KOPT-K1 (cell line): ENCODE measurements around the gene KCNJ6.

Experiments
- H3K27ac ChIP-seq: fragments of 200-600 bp; sonication (generic); 2 replicates; pipeline ENCODE4 v1.5.1; 2016; ENCODE audit warnings: antibody characterized with exemption, mild to moderate bottlenecking, low read depth, low read length; ENCODE audit not compliant: poor library complexity, severe bottlenecking
- H3K36me3 ChIP-seq: fragments of 200-600 bp; sonication (generic); 2 replicates; pipeline ENCODE4 v1.5.1; 2017; ENCODE audit warnings: antibody characterized with exemption, mild to moderate bottlenecking, low read length, moderate library complexity; ENCODE audit not compliant: insufficient read depth
- H3K9me3 ChIP-seq: fragments of 200-600 bp; sonication (generic); 2 replicates; pipeline ENCODE4 v1.5.1; 2017; ENCODE audit warnings: antibody characterized with exemption, low read length, mild to moderate bottlenecking; ENCODE audit not compliant: insufficient read depth, poor library complexity, severe bottlenecking

KCNJ6 gene

DNA sequence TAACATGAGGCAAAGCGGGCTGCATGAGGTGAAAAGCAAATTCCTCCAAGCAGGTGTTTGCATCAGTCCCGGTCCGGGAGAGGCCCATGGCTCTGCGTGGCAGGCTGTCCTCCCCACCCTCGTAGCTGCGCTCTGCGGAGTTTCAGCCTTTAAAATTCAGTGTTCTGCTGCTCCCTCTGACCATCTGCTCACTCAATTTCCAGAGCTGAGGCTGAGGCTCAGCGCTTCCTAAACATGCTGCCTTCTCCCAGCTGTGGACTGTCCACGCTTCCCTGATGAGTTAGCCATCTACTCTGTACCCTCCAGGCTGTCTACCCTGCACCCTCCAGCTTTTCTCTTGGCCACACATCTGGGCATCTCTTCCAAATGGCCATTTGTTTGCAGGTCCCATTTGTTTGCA, 87.7 kb downstream of the KCNJ6 start:
- no peak overlapping the region for H3K27ac ChIP-seq
- no peaks in the 10 kb centered on the region for H3K36me3 ChIP-seq
- no peaks in the 10 kb centered on the region for H3K9me3 ChIP-seq

DNA sequence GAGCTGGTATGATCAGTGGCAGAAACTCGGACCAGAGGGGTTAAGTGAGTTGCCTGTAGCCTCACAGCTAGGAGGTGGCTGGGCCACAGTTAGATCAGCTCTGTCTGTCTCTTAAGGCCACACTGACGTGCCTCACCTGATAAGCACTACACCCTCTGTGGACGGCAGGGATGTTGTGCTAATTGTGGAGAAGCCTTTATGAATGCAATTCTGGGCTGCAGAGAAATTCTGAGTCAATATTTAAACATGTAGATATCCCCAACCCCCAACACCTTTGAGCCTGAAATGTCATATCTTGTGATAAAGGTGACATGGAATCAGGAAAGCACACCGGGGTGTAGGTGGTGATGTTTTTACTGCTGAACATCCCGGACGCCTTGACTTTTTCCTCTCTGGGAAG, 88.3 kb downstream of the KCNJ6 start:
- no peaks in the 10 kb centered on the region for H3K9me3 ChIP-seq
- no peak overlapping the region for H3K27ac ChIP-seq
- no peaks in the 10 kb centered on the region for H3K36me3 ChIP-seq

DNA sequence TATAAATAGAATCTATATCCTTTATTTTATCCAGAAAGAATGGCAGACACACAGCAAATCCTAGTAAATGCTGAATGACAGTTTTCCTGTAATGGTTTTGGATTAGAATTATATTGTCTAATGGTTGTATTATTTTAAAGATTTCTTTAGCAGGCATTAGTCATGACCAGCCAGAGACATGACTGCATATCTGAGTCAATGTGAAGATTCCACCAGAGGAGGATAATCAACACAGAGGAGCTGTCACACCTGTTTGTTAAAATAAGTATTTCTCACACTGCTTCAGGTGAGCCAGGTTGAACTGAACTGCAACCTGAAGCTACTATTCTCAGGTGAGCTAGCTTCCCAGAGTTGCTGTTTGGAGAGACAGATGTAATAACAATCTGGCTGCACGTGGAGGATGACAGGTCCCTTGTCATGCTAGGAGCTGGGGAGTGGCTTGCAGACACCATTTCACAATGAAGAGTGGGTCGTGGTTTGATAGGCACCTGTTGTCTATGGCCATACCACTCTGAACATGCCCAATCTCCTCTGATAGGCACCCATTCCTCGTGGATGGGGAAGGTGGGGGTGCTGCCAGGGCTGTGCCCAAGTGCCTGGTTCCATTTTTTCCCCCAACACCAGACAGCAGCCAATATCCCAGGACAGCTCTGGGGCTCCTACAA, 94.3 kb downstream of the KCNJ6 start:
- Histone ChIP-seq H3K27ac (no peak overlapping the region), H3K36me3 (no peaks in the 10 kb centered on the region), H3K9me3 (no peaks in the 10 kb centered on the region)

DNA sequence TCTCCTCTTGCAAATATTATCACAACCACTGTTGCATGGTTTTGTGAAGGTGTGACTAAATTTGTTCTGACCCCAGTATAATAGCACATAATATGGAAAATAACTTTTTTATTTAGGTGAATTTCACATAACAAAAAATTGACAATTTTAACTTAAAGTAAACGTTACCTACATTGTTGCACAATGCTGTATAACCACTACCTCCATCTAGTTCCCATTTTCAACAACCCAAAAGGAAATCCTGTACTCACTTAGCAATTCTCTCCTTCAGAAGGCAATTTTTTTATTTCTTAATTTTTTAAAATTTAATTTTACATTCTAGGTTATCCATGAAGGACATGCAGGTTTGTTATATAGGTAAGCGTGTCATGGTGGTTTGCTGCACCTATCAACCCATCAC, 95.2 kb downstream of the KCNJ6 start:
- H3K36me3 ChIP-seq, result no peaks in the 10 kb centered on the region
- H3K27ac ChIP-seq, result no peak overlapping the region

DNA sequence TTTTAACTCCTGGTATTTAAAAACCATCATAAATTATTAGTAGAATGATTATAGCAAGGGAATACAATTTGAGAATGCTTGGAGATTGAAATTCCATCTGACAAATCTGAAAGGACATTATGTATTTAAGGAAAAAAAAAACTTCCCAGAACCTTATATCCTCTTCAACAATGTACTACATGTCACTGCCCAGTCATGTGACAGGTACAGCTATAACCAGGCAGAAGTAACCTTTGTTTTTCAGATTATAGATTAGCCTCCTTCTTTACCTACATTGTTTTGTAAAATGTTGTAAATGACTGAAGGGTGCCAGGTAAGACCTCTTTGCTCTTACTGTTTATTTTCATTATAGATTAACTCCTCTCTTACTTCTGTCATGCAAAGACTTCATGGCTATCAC, 96.9 kb downstream of the KCNJ6 start:
- Histone ChIP-seq H3K9me3 (no peaks in the 10 kb centered on the region), H3K36me3 (no peaks in the 10 kb centered on the region), H3K27ac (no peak overlapping the region)

More for the DNA sequence above, 95.2 kb downstream of the KCNJ6 start:
- H3K9me3 ChIP-seq, result no peaks in the 10 kb centered on the region

DNA sequence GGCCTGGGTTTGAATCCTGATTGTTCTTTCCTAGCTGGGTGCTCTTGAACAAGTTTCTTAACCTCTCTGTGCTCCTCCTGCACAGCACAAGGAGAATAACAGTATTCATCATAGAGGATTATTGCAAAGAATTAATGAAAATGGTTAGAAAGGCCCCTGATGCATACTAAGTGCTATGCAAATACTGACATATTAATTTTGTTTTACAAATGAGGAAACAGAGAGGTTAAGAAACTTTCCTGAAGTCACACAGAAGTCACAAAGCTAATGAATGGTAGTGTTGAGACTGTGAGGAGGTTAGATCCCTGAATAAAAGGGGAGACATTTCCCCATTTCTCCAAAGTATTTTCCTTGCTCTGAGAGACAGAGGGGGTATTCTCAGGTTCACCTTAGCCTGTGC, 99.0 kb downstream of the KCNJ6 start:
- Histone ChIP-seq H3K36me3 (no peaks in the 10 kb centered on the region), H3K9me3 (peaks cover 7% of the 10 kb centered on the region), H3K27ac (no peak overlapping the region)

DNA sequence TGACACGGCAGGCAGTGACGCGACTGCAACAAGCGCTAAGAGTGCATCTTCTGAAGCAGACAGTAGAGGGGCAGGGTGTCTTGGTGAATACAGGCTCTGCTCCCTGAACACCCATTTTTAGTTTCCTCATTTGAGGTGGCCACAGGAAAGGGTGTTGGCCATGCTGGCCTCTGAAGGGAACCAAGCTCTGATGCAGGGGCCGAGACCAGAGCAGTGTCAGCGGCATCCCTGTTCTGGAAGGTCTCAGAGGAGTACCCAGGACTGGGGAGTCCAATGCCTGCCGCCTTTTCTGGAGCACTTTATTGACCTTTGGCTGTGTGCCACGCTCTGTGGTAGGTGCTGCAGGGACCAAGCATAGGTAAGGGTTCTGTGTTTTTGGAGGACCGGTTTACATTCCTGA, 100.4 kb downstream of the KCNJ6 start:
- H3K27ac ChIP-seq, result no peak overlapping the region
- H3K9me3 ChIP-seq, result peaks cover 17% of the 10 kb centered on the region
- H3K36me3 ChIP-seq, result no peaks in the 10 kb centered on the region

DNA sequence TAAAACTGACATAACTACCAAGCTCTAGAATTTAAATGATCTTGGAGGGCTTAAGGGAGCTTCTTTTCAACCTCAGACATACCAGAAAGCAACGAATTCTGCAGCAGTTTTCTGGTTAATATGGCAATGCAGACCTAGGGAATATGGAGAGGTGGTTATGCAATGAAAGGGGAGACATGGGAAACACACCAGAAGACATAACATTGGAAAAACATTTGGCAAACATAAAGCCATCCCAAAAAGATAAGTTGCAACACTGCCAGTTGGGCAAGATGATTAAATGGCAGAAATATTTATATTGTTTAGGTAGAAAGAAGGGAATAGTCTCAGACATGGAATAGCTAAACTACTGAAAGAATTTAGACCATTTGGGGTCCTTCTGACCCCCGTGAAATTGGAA, 104.5 kb downstream of the KCNJ6 start:
- H3K36me3 ChIP-seq, result no peaks in the 10 kb centered on the region
- H3K9me3 ChIP-seq, result peaks cover 17% of the 10 kb centered on the region
- no peak overlapping the region for H3K27ac ChIP-seq

DNA sequence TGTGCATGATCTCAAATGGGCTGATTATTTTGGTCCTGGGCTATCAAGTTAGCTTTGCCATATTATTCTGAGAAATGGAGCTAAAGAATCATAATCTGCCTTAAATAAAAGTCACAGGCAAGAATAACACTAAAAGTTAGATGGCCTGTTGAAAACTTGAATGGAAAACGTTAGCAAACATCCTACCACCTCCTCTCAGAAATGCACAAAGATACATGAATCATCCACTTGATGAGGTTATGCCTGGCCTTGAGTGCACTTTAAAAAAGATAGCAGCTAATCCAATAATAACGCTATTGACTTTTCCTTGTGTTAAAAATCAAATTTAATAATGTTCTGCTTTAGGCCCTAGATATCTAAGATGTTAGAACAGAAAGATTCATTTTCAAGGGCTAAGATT, 108.0 kb downstream of the KCNJ6 start:
- Histone ChIP-seq H3K9me3 (peaks cover 17% of the 10 kb centered on the region), H3K36me3 (no peaks in the 10 kb centered on the region), H3K27ac (no peak overlapping the region)

DNA sequence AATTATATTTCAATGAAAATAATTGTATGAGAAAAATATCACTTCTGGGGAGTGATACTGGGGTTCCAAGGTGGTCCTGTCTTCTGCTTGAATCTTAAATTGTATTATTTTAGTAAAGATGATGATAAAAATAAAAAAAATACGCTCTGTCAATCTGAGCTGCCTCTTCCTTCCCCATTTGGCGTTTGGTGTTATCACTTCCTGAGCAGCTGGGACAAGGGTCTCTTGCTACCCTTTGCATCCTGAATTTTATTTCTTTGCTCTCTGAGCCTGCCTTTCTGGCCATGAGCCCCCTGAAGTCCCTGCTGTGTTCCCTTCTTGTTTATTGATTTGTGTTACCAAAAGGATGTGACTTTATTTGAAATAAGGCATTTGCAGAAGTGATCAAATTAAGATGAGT, 111.0 kb downstream of the KCNJ6 start:
- no peak overlapping the region for H3K27ac ChIP-seq
- no peaks in the 10 kb centered on the region for H3K9me3 ChIP-seq

DNA sequence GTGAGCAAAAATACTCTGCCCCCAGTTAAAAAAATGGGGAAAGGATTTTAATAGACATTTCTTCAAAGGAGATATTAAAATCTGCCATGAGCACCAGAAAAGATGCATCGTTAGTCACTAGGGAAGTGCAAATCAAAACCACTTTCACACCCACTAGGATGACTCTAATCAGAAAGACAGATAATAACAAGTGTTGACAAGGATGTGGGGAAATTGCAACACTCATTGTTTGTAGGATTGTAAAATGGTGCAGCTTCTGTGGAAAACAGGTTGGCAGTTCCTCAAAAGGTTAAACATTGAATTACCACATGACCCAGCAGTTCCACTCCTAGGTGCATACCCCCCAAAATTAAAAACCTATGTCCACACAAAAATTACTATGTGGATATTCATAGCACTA, 112.3 kb downstream of the KCNJ6 start:
- Histone ChIP-seq H3K36me3 (no peaks in the 10 kb centered on the region), H3K27ac (no peak overlapping the region), H3K9me3 (no peaks in the 10 kb centered on the region)

More for the DNA sequence above, 111.0 kb downstream of the KCNJ6 start:
- no peaks in the 10 kb centered on the region for H3K36me3 ChIP-seq

DNA sequence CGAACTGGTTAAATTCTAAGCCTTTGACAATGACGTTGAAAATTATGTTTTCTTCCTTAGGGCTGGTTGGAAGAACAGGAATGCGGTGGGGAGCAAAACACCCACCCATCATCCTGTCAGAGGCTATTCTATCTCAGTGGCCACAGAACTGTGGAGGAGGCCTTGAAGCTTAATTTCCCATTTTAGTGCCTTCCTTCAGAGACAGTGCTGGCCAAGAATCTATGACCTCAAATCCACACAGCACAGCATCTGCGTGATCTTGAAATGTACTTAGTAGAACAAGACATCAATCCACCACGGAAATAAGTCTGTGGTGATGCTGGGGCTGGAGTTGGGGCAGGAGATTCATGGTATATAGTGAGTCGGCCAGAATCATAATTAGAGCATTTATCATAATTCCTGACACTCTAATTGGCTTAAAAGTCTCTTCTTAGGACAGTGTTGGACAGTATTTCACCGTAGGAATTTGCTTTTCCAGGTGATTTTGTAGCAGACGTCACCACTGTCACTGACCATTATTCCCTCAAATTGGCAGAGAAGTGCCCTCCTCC, 113.1 kb downstream of the KCNJ6 start:
- no peaks in the 10 kb centered on the region for H3K9me3 ChIP-seq
- no peaks in the 10 kb centered on the region for H3K36me3 ChIP-seq
- H3K27ac ChIP-seq, result no peak overlapping the region

DNA sequence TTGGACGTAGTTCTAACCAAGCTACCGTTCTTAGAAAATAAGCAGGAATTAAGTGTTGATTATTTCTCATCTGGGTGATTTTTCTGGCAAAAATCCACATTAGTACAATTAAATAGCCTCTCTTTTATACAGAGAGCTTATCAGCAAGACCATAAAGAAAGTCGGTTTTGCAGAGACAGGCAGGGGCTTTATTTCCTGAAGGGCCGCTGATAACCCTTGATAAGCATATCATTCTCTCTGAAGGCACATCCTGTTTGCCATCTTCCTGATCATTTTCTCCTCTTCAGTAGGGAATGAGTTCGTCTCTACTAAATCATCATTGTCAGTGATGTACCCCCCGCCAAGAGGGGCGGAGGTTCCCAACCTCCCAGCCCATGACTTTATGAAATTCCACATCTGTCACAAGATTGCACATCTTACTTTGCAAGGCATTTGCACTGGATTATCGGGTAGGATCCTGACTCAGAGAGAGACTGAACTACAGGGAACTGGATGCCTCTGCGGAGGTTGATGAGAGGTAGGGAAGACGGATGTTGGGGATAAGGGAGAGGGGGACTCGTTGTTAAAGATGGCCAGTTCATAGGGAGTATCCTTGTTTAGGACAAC, 115.7 kb downstream of the KCNJ6 start:
- H3K36me3 ChIP-seq, result no peaks in the 10 kb centered on the region
- no peak overlapping the region for H3K27ac ChIP-seq
- H3K9me3 ChIP-seq, result no peaks in the 10 kb centered on the region

DNA sequence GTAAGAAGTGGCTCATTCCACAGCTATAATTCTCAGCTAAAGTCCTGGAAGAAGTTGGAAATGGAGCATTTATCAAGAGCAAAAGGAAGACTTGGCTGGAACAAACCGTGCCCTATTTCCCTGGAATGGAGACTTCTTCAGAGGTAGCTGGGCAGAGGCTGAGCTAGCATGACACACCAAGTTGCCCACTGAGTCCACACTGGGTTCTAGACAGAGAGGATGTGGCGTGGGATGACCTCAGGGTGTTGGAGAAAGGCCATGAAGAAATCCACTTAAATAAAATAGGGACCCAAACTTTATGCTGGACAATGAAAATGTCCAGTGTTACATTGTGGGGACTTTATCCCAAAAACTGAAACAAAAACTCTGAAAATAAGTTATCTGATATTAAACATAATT, 116.2 kb downstream of the KCNJ6 start:
- no peaks in the 10 kb centered on the region for H3K9me3 ChIP-seq
- no peaks in the 10 kb centered on the region for H3K36me3 ChIP-seq
- H3K27ac ChIP-seq, result no peak overlapping the region

DNA sequence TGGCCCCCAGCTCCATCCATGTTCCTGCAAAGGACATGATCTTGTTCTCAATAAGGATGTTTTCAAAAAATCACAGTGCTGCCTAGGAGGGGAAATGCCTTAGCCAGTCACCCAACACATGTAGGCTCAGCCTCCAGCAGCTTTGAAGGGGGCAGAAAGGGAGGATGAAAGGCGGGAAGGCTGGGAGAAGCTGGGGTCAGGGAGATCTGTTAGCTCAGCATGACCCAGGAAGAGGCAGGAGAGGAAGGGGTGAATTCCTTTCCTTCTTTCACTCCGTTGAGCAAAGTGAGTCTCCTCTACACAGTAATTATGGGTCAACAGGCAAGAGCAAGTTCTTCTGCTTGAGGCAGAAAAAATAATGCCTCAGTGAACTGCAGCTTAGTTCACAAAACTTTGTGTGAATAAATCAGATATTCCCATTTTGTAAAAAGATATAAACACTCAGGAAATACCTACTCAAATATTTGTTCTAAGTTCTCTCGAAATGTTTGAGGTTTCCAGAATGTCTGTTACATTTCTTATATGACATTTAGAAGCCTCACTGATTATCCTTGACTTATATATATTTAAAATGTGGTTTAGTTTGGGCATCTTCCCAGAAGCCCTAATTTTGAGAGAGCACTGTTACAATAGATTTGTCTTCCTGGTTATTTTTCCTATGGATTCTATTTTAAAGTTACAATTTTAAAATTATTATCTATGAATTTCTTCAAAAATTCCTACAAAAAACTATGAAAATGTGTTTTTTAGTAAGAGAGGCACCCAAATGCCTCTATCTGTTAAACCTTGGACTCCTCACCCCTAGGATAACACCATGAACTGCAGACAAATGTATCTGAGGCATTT, 116.8 kb downstream of the KCNJ6 start:
- Histone ChIP-seq H3K36me3 (no peaks in the 10 kb centered on the region), H3K9me3 (no peaks in the 10 kb centered on the region), H3K27ac (no peak overlapping the region)
